GM12891 (cell line): Measurements from ENCODE around the gene RTTN.

Source experiments
- POLR2A ChIP-seq: IDR thresholded peaks from 2 replicates; pipeline ENCODE4 v1.6.1; 2011; ENCODE audit warnings: low read depth, low read length, control low read depth
- TAF1 ChIP-seq: IDR thresholded peaks from 2 replicates; pipeline ENCODE4 v1.6.1; 2011; ENCODE audit warnings: low read depth, low read length, control low read depth

DNA sequence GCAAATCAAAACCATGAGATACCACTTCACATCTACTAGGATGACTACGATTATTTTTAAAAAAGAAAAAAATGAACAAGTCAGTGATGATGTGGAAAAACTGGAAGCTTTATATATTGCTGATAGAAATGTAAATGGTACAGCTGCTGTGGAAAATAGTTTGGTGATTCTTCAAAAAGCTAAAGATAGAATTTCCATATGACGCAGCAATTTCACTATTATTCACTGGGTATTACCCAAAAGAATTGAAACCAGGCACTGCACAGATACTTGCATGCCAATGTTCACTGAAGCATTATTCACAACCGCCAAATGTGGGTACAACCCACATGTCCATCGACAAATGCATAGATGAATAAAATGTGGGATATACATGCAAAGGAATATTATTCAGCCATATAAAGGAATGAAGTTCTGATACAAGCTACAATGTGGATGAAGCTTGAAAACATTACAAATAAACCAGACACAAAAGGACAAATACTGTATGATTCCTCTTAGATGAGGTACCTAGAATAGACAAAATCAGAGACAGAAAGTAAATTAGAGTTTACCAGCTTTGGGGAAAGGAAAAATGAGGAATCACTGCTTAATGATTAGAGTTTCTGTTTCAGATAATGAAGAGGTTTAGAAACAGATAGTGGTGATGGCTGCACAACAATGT is 11.1 kb downstream of the RTTN start:
- TF ChIP-seq POLR2A: no peak
- TF ChIP-seq TAF1: no peak
